Nephron progenitor cell (in vitro differentiated cells): Measurements from ENCODE around the gene ZNF367.

Experiments
- DNase-seq: peaks from one replicate; pipeline ENCODE4 v3.0.0; 2021
- H3K27ac Mint-ChIP-seq: 2 replicates; pipeline ENCODE4 v1.8.0; 2021; ENCODE audit warnings: mild to moderate bottlenecking, moderate library complexity, mixed read lengths
- H3K27me3 Mint-ChIP-seq: 2 replicates; pipeline ENCODE4 v1.8.0; 2021; ENCODE audit warnings: mild to moderate bottlenecking, low read depth, mixed read lengths; ENCODE audit not compliant: poor library complexity
- H3K36me3 Mint-ChIP-seq: 2 replicates; pipeline ENCODE4 v1.8.0; 2021; ENCODE audit warnings: low read depth, mixed read lengths
- H3K4me1 Mint-ChIP-seq: 2 replicates; pipeline ENCODE4 v1.8.0; 2021; ENCODE audit warnings: mixed read lengths
- H3K4me3 Mint-ChIP-seq: 2 replicates; pipeline ENCODE4 v1.8.0; 2021; ENCODE audit warnings: mild to moderate bottlenecking, moderate library complexity, mixed read lengths
- H3K9me3 Mint-ChIP-seq: 2 replicates; pipeline ENCODE4 v1.8.0; 2021; ENCODE audit warnings: mild to moderate bottlenecking, moderate library complexity, mixed read lengths
- TF ChIP-seq, protein P1 (sequence below): fragments of 200-600 bp; sonication (generic); IDR thresholded peaks from 2 replicates; pipeline ENCODE4 v1.5.0; 2021; ENCODE audit warnings: antibody characterized with exemption

The ZNF367 gene

DNA sequence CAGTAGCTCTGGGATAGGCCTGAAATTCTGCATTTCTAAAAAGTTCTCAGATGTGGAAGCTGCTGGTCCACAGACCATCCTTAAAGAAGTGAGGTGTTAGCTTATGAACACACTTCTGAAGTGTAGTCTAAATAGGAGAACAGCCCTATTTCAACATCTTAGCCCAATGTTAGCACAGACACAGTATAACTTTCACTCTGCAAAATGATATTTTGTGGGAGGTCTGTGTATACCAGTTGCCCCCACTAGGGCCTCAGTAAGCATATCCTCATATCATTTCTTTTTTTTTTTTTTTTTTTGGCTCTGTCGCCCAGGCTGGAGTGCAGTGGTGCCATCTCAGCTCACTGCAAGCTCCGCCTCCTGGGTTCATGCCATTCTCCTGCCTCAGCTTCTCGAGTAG, 24.3 kb upstream of the ZNF367 start:
- DNase-seq: no peak
- Mint-ChIP-seq H3K9me3 (no peaks in the 10 kb centered on the region), H3K27me3 (peaks cover 13% of the 10 kb centered on the region), H3K4me1 (no peaks in the 10 kb centered on the region), H3K4me3 (no peak overlapping the region), H3K27ac (no peak overlapping the region), H3K36me3 (no peaks in the 10 kb centered on the region)
- TF ChIP-seq, protein P1, sequence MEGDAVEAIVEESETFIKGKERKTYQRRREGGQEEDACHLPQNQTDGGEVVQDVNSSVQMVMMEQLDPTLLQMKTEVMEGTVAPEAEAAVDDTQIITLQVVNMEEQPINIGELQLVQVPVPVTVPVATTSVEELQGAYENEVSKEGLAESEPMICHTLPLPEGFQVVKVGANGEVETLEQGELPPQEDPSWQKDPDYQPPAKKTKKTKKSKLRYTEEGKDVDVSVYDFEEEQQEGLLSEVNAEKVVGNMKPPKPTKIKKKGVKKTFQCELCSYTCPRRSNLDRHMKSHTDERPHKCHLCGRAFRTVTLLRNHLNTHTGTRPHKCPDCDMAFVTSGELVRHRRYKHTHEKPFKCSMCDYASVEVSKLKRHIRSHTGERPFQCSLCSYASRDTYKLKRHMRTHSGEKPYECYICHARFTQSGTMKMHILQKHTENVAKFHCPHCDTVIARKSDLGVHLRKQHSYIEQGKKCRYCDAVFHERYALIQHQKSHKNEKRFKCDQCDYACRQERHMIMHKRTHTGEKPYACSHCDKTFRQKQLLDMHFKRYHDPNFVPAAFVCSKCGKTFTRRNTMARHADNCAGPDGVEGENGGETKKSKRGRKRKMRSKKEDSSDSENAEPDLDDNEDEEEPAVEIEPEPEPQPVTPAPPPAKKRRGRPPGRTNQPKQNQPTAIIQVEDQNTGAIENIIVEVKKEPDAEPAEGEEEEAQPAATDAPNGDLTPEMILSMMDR: no peak

DNA sequence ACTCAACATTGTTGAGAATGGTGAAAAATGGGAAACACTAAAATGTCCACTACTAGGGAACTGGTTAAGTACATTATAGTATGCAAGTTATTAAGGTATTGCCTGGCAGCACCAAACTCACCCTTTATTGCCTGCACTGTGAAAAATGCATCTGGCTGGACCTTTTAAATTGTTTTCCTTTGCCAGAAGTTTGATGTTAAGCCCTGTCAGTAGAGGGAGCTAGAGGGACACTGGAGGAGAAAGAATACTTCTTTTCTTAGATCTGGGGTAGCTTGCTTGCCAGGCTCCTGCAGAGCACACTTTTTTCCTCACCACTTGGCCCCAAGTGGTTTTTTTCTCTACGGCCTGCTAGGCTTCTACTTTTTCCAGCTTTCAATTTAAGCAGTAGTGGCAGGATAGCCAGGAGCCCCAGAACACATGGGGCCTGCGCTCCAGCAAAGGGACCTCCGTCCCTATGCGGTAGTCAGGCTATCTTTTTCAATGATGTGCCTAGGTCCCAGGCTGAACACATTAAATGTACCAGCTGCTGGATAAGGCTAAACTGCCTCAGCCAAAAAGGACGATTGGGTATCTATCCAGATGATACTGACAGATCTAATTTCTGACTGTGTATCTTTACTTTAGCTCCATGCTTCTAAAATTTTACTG, 23.8 kb upstream of the ZNF367 start:
- no peaks in the 10 kb centered on the region for H3K36me3 Mint-ChIP-seq
- H3K4me3 Mint-ChIP-seq: no peak overlapping the region
- no peaks in the 10 kb centered on the region for H3K9me3 Mint-ChIP-seq
- DNase-seq: no peak
- H3K27me3 Mint-ChIP-seq: peaks cover 8% of the 10 kb centered on the region
- no peaks in the 10 kb centered on the region for H3K4me1 Mint-ChIP-seq
- no peak overlapping the region for H3K27ac Mint-ChIP-seq
- TF ChIP-seq, protein P1: no peak

DNA sequence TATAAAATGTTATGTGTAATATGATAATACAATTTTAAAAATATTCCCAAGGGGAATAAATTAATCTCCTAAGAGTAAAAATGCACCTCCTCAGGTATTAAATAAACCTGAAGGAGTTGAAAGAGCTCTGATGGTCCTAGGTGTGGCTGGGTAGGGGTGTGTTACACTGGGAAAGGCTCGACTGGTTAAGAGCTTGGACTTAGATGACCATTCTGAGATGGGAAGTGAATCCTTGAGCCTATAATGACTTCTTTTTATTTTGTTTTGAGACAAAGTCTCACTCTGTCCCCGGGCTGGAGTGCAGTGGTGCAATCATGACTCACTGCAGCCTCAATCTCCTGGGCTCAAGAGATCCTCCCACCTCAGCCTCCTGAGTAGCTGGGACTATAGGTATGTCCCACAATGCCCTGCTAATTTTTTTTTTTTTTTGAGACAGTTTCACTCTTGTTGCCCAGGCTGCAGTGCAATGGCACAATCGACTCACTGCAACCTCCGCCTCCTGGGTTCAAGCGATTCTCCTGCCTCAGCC, 22.6 kb upstream of the ZNF367 start:
- Mint-ChIP-seq H3K27ac (no peak overlapping the region), H3K4me3 (no peak overlapping the region), H3K27me3 (peaks cover 3% of the 10 kb centered on the region), H3K4me1 (no peaks in the 10 kb centered on the region), H3K36me3 (no peaks in the 10 kb centered on the region), H3K9me3 (no peaks in the 10 kb centered on the region)
- TF ChIP-seq, protein P1: no peak
- DNase-seq: no peak

DNA sequence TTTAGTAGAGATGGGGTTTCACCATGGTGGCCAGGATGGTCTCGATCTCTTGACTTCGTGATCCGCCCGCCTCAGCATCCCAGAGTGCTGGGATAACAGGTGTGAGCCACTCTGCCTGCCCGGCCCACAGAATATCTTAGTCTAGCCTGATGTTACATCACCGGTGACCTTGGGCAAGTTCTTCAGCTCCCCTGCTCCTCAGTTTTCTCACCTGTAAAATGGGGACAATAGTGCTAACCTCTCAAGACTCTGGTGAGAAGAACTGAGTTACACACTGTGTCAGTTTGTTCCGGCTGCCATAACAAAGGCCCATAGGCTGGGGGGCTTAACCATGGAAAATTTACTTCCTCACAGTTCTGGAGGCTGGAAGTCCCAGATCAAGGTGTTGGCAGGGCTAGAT, 19.3 kb upstream of the ZNF367 start:
- H3K27me3 Mint-ChIP-seq: peaks cover 10% of the 10 kb centered on the region
- TF ChIP-seq, protein P1: no peak
- no peaks in the 10 kb centered on the region for H3K4me1 Mint-ChIP-seq
- H3K9me3 Mint-ChIP-seq: peaks cover 4% of the 10 kb centered on the region
- H3K27ac Mint-ChIP-seq: no peak overlapping the region
- no peaks in the 10 kb centered on the region for H3K36me3 Mint-ChIP-seq
- no peak for DNase-seq
- H3K4me3 Mint-ChIP-seq: no peak overlapping the region

DNA sequence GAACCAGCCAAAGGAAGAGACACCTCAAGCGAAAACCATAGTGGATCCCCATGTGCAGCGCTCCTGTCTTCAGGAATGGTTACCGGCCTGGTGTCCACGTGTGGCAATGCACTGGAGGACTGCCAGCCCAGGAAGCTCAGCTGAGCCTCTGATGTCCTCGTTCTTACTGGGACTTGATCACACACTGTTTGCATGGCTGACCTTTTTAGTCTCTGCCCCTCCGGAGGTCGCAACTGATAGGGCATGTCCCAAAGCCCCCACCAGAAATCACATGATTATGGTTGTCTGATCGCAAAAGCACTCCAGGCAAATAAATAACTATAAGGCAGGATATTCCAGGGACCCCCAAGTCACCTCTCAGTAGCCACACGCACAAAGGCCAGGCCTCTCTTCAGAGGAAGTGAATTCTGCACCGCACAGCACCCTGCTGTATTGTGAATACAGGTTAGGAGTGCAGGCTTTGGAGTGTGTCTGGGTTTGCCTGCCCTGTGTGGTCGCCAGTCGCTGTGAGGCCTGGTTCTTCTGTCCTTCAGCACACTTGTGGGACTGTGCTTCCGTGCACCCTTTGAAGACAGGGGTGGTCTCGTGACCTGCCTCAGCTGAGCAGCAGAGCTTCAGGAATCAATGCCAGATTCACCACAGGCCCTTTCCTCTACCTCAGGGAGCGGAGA, 18.4 kb upstream of the ZNF367 start:
- Mint-ChIP-seq H3K9me3 (peaks cover 4% of the 10 kb centered on the region), H3K27me3 (peaks cover 10% of the 10 kb centered on the region), H3K4me3 (no peak overlapping the region), H3K36me3 (no peaks in the 10 kb centered on the region), H3K4me1 (no peaks in the 10 kb centered on the region), H3K27ac (no peak overlapping the region)
- no peak for DNase-seq
- TF ChIP-seq, protein P1: no peak
